Measurements from ENCODE around the gene MYCBP.

The MYCBP gene

GRCh38 chr1:38873027-38873969 is at the start of gene MYCBP:
MYCBP (minus strand) TSS chr1:38873348; CDS start chr1:38873305, 43 bp downstream.
- H3K4me1 ChIP-seq (ENCODE audit: control insufficient read depth in 1 of 2, insufficient read depth in 1 of 2, low read depth in 1 of 2, low read length in 1 of 2) = peaks cover 25 to 28% of the 10 kb centered on the region in 2 experiments
- H3K36me3 ChIP-seq = no peaks in the 10 kb centered on the region
- TF ChIP-seq, protein P1, sequence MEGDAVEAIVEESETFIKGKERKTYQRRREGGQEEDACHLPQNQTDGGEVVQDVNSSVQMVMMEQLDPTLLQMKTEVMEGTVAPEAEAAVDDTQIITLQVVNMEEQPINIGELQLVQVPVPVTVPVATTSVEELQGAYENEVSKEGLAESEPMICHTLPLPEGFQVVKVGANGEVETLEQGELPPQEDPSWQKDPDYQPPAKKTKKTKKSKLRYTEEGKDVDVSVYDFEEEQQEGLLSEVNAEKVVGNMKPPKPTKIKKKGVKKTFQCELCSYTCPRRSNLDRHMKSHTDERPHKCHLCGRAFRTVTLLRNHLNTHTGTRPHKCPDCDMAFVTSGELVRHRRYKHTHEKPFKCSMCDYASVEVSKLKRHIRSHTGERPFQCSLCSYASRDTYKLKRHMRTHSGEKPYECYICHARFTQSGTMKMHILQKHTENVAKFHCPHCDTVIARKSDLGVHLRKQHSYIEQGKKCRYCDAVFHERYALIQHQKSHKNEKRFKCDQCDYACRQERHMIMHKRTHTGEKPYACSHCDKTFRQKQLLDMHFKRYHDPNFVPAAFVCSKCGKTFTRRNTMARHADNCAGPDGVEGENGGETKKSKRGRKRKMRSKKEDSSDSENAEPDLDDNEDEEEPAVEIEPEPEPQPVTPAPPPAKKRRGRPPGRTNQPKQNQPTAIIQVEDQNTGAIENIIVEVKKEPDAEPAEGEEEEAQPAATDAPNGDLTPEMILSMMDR (IDR thresholded peaks at IDR 0.05) = peak; percentile 63
- H3K27me3 ChIP-seq = no peaks in the 10 kb centered on the region
- peak within 1 kb of the TSS; percentile 76 to 93 for H3K4me3 ChIP-seq (ENCODE audit: low read depth in 1 of 2, low read length in 1 of 2)
- H3K27ac ChIP-seq = peak within 1 kb of the TSS; percentile 80
- H3K9me3 ChIP-seq = no peaks in the 10 kb centered on the region

DNA sequence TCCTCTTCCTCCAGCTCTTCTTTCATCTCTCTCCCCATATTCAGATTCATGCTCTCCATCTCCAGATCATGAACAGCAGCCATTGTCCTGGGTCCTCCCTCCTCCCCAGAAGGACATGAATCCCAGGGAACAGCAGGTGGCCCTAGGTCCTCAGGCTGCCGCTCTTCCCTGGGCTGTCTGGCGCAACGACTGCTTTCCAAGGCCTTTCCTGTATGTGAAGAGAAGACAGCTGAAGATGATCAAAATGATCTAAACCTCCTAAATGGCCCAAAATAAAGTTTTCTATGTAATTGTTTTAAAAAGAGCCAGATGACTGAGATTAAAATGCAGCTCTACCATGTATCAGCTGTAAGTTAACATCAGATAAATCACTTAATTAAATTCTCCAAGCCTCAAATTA is 46.0 kb upstream of the MYCBP start:
- TF ChIP-seq, protein P1 (IDR thresholded peaks at IDR 0.05) = no peak
- no peaks in the 10 kb centered on the region for H3K36me3 ChIP-seq
- H3K4me3 ChIP-seq (ENCODE audit: low read depth in 1 of 2, low read length in 1 of 2) = no peak overlapping the region
- no peaks in the 10 kb centered on the region for H3K27me3 ChIP-seq
- no peaks in the 10 kb centered on the region for H3K4me1 ChIP-seq (ENCODE audit: control insufficient read depth in 1 of 2, insufficient read depth in 1 of 2, low read depth in 1 of 2, low read length in 1 of 2)
- no peak overlapping the region for H3K27ac ChIP-seq
- H3K9me3 ChIP-seq = no peaks in the 10 kb centered on the region

DNA sequence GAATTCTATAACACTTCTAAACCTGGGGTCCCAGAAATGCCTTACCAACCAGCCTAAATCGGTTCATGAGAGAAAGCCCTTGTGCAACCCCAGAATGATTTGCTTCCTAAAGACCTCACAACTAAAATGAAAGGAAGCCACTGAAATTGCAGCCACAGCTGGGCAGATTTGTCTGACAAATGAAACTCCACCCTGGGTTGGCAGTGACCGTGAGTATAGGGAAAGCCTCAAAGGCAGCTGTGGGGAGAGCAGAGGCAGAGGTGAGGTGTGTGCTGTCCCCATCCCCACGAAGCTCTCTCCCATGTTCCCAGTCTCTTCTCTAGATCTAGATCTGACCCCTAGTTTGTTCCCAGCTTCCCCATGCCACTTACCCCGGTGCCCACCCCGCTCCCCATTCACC is 45.4 kb upstream of the MYCBP start:
- no peak overlapping the region for H3K4me3 ChIP-seq (ENCODE audit: low read depth in 1 of 2, low read length in 1 of 2)
- no peaks in the 10 kb centered on the region for H3K27me3 ChIP-seq
- no peaks in the 10 kb centered on the region for H3K9me3 ChIP-seq
- H3K4me1 ChIP-seq (ENCODE audit: control insufficient read depth in 1 of 2, insufficient read depth in 1 of 2, low read depth in 1 of 2, low read length in 1 of 2) = no peaks in the 10 kb centered on the region
- H3K27ac ChIP-seq = no peak overlapping the region
- TF ChIP-seq, protein P1 (IDR thresholded peaks at IDR 0.05) = no peak
- H3K36me3 ChIP-seq = no peaks in the 10 kb centered on the region

GRCh38 chr1:38917772-38918171 is 44.6 kb upstream of the MYCBP start:
- no peak overlapping the region for H3K4me3 ChIP-seq (ENCODE audit: low read depth in 1 of 2, low read length in 1 of 2)
- no peaks in the 10 kb centered on the region for H3K27me3 ChIP-seq
- TF ChIP-seq, protein P1 (IDR thresholded peaks at IDR 0.05) = no peak
- no peaks in the 10 kb centered on the region for H3K36me3 ChIP-seq
- H3K9me3 ChIP-seq = no peaks in the 10 kb centered on the region
- no peak overlapping the region for H3K27ac ChIP-seq
- no peaks in the 10 kb centered on the region for H3K4me1 ChIP-seq (ENCODE audit: control insufficient read depth in 1 of 2, insufficient read depth in 1 of 2, low read depth in 1 of 2, low read length in 1 of 2)

- TF ChIP-seq, protein P1 (IDR thresholded peaks at IDR 0.05) = no peak
- Histone ChIP-seq H3K4me1 (ENCODE audit: control insufficient read depth in 1 of 2, insufficient read depth in 1 of 2, low read depth in 1 of 2, low read length in 1 of 2) (no peaks in the 10 kb centered on the region), H3K4me3 (ENCODE audit: low read depth in 1 of 2, low read length in 1 of 2) (no peak overlapping the region)
Measured at GRCh38 chr1:38917337-38917736, 44.2 kb upstream of the MYCBP start.

More at GRCh38 chr1:38917337-38917736, 44.2 kb upstream of the MYCBP start:
- Histone ChIP-seq H3K36me3 (no peaks in the 10 kb centered on the region), H3K27ac (no peak overlapping the region), H3K27me3 (no peaks in the 10 kb centered on the region), H3K9me3 (no peaks in the 10 kb centered on the region)

Data from neutrophil (primary cell).